K562 (cell line): Measurements from ENCODE around the gene KLK10. TPM values are rescaled to one million over a fixed set of nuclear protein-coding genes. Genes with fewer than 3 reads are reported as not detected.

Experiments
- ATAC-seq: fragments of 200-7000 bp; cut with Tn5 transposase; 3 replicates; pipeline ENCODE4 v1.9.1; 2020; ENCODE audit warnings: moderate library complexity
- BruUV-seq: library from RNA; stranded (reverse); fragments of 400-500 nt; replicated peaks from 2 replicates; lab custom pipeline; 2021; lab: Mats Ljungman, UMichigan
- CTCF ChIA-PET: fragments of 300-600 bp; formaldehyde crosslinking; extraction: SDS; loops from one replicate; lab custom pipeline; 2021; ENCODE audit warnings: low intra/inter-chr PET ratio; lab: Yijun Ruan, JAX
- POLR2A ChIA-PET: fragments of 300-600, 350-650 bp; sonication (Branson Sonifier 250); formaldehyde crosslinking; extraction: SDS; loops from one replicate; lab custom pipeline; 2021; ENCODE audit warnings: antibody characterized with exemption, inconsistent platforms; lab: Yijun Ruan, JAX
- DNase-seq, 4 experiments: peaks; one replicate each; pipeline versions ENCODE4 v3.0.0 to v3.0.0-alpha.2; 2011 to 2018; ENCODE audit warnings: low spot score in 3 of 4, mixed read lengths in 3 of 4; ENCODE audit errors: extremely low read depth in 1 of 4
- FAIRE-seq: peaks from 2 replicates; lab custom pipeline; 2011; peaks lifted over from hg19 to GRCh38; lab: Jason Lieb, UNC
- H2AFZ ChIP-seq: 2 replicates; pipeline ENCODE4 v1.6.0; 2011; ENCODE audit warnings: low read depth, low read length, control low read depth, inconsistent platforms
- H3K27ac ChIP-seq: fragments of 200-600 bp; 3 replicates; pipeline ENCODE4 v1.8.0; 2011; ENCODE audit warnings: low read depth, mild to moderate bottlenecking, control low read depth, inconsistent platforms, low read length, moderate library complexity, mixed read lengths; ENCODE audit errors: extremely low read depth
- H3K27me3 ChIP-seq, 2 experiments: fragments of 300-600 bp in 1 of 2; 2 replicates in 1 of 2; 3 replicates in 1 of 2; pipeline versions ENCODE4 v1.6.0 to v1.8.0; 2011; ENCODE audit warnings: inconsistent platforms in 2 of 2, low read length in 2 of 2, mild to moderate bottlenecking in 1 of 2, mixed read lengths in 1 of 2, moderate library complexity in 1 of 2; ENCODE audit not compliant: control insufficient read depth in 2 of 2, insufficient read depth in 2 of 2
- H3K36me3 ChIP-seq: fragments of 300-600 bp; 3 replicates; pipeline ENCODE4 v1.8.0; 2011; ENCODE audit warnings: mild to moderate bottlenecking, low read length, inconsistent platforms; ENCODE audit not compliant: control insufficient read depth, insufficient read depth
- H3K4me1 ChIP-seq, 2 experiments: fragments of 200-600 bp in 1 of 2; replicated peaks in 1 of 2; 2 replicates in 1 of 2; 3 replicates in 1 of 2; pipeline versions ENCODE4 v1.5.1 to v1.8.0; 2011; ENCODE audit warnings: inconsistent platforms in 2 of 2, low read length in 2 of 2, mild to moderate bottlenecking in 1 of 2, mixed read lengths in 1 of 2, moderate library complexity in 1 of 2; ENCODE audit not compliant: control insufficient read depth in 2 of 2, insufficient read depth in 2 of 2
- H3K4me2 ChIP-seq: 2 replicates; pipeline ENCODE4 v1.6.1; 2011; ENCODE audit warnings: low read length, control low read depth, inconsistent platforms, mixed read lengths; ENCODE audit not compliant: insufficient read depth
- H3K4me3 ChIP-seq: fragments of 200-600 bp; sonication (generic), shearing (Covaris generic); 2 replicates; pipeline ENCODE4 v1.5.1; 2016; ENCODE audit warnings: control low read depth, inconsistent platforms
- H3K79me2 ChIP-seq: fragments of 200-600 bp; 3 replicates; pipeline ENCODE4 v1.8.0; 2011; ENCODE audit warnings: low read length, inconsistent platforms; ENCODE audit not compliant: control insufficient read depth, insufficient read depth
- H3K9ac ChIP-seq, 2 experiments: 2 replicates each; pipeline versions ENCODE4 v1.6.0 to v1.6.1; 2011; ENCODE audit warnings: low read depth in 2 of 2, low read length in 2 of 2, control low read depth in 1 of 2, inconsistent platforms in 1 of 2, mild to moderate bottlenecking in 1 of 2, mixed read lengths in 1 of 2; ENCODE audit not compliant: insufficient read depth in 1 of 2
- H3K9me1 ChIP-seq: one replicate; pipeline ENCODE4 v1.6.0; 2011; ENCODE audit warnings: inconsistent platforms, mild to moderate bottlenecking, low read length, moderate library complexity; ENCODE audit not compliant: control insufficient read depth, insufficient read depth
- H3K9me3 ChIP-seq: replicated peaks from 2 replicates; pipeline ENCODE4 v1.5.1; 2011; ENCODE audit warnings: low read depth, low read length, inconsistent platforms; ENCODE audit not compliant: control insufficient read depth, insufficient read depth
- H4K20me1 ChIP-seq: replicated peaks from 2 replicates; pipeline ENCODE4 v1.6.1; 2011; ENCODE audit warnings: low read length, inconsistent platforms, mixed read lengths; ENCODE audit not compliant: control insufficient read depth, insufficient read depth
- ARNT ChIP-seq, 2 experiments: fragments of 450-650 bp; IDR thresholded peaks; 2 replicates each; pipeline ENCODE4 v1.6.1; 2016; ENCODE audit warnings: mild to moderate bottlenecking in 1 of 2
- CEBPB ChIP-seq: fragments of 450-650 bp; IDR thresholded peaks from 2 replicates; pipeline ENCODE4 v1.6.1; 2016; ENCODE audit warnings: missing genetic modification characterization, missing compliant biosample characterization
- GMEB1 ChIP-seq: fragments of 250-450 bp; sonication (Bioruptor Pico); IDR thresholded peaks from 2 replicates; pipeline ENCODE4 v1.4.0; 2020; ENCODE audit warnings: mild to moderate bottlenecking
- ILK ChIP-seq: fragments of 450-650 bp; IDR thresholded peaks from 2 replicates; pipeline ENCODE4 v1.6.1; 2016; ENCODE audit warnings: missing genetic modification characterization, low read depth, mild to moderate bottlenecking, missing compliant biosample characterization, moderate library complexity, borderline replicate concordance
- KDM1A ChIP-seq, 2 experiments: fragments of 450-650 bp; IDR thresholded peaks; 2 replicates each; pipeline ENCODE4 v1.6.1; 2016; ENCODE audit warnings: mild to moderate bottlenecking in 2 of 2
- RBBP5 ChIP-seq: fragments of 200-600 bp; sonication (generic); IDR thresholded peaks from 2 replicates; pipeline ENCODE4 v1.6.1; 2012; ENCODE audit warnings: borderline replicate concordance, mild to moderate bottlenecking, low read length, control low read depth, inconsistent platforms; ENCODE audit not compliant: insufficient read depth, poor library complexity, severe bottlenecking
- SRF ChIP-seq, 2 experiments: fragments of 250-450, 450-650 bp in 1 of 2; sonication (Bioruptor Pico) in 1 of 2; sonication (generic) in 1 of 2; formaldehyde crosslinking; IDR thresholded peaks; 2 replicates each; pipeline versions ENCODE4 v1.5.0 to v1.5.1; 2020 to 2022; ENCODE audit warnings: mild to moderate bottlenecking in 1 of 2, missing genetic modification reagents in 1 of 2
- ZBTB7A ChIP-seq: IDR thresholded peaks from 2 replicates; pipeline ENCODE4 v1.6.1; 2011; ENCODE audit warnings: low read depth, mild to moderate bottlenecking, low read length, moderate library complexity, borderline replicate concordance; ENCODE audit not compliant: control insufficient read depth
- WGBS: fragments of 100-300 bp; shearing (Covaris generic); methylation state at CpG from one replicate; pipeline ENCODE4 v1.1.6; 2016; ENCODE audit warnings: low coverage, mixed read lengths; ENCODE audit not compliant: insufficient coverage; ENCODE audit errors: missing lambda C conversion rate; 5-methylcytosine and 5-hydroxymethylcytosine counted together
- in situ Hi-C: fragments of 300-500 bp; cut with MboI; formaldehyde crosslinking; loops from 4 replicates; pipeline ENCODE4 v1.15.0; 2018; ENCODE audit warnings: inconsistent platforms, mixed read lengths
- intact Hi-C: fragments of 100-400 bp; cut with micrococcal nuclease; formaldehyde crosslinking; loops from 2 replicates; pipeline ENCODE4 v1.14.2; 2022
- polyA plus RNA-seq, 8 experiments: library from polyadenylated mRNA; depleted of rRNA in 4 of 8; stranded (reverse) in 5 of 8; unstranded in 3 of 8; fragments of >200 nt; fragmentation: Nextera tagmentation in 2 of 8; fragmentation: Illumina TruSeq in 1 of 8; extraction: Ambion mirVana in 2 of 8; extraction: Trizol in 1 of 8; gene quantifications; 2 replicates each; pipeline versions ENCODE4 v1.2.1 to v1.2.3, GENCODE V29; 2011 to 2014; ENCODE audit warnings: inconsistent platforms in 1 of 8, missing spikeins in 1 of 8
- total RNA-seq, 7 experiments: library from RNA; depleted of rRNA in 6 of 7; stranded (reverse); fragments of >200 nt in 6 of 7; fragmentation: Illumina TruSeq in 2 of 7; extraction: Trizol in 2 of 7; gene quantifications; 2 replicates each; pipeline versions ENCODE4 v1.2.1 to v1.2.3, GENCODE V29; 2011 to 2021; ENCODE audit warnings: low replicate concordance in 1 of 7

Gene KLK10
- total and polyA plus RNA-seq, 9 of the 15 experiments (the other 6 are each of a cell fraction or from before 2014, with no cell fraction given), result 0.11 TPM; not detected in 8

GRCh38 chr19:51018745-51019543 lies 565 bp downstream of the KLK10 start:
- Histone ChIP-seq H3K9me3 (no peaks in the 10 kb centered on the region), H3K79me2 (no peaks in the 10 kb centered on the region), H3K27ac (no peak overlapping the region), H2AFZ (no peak overlapping the region), H3K9me1 (no peaks in the 10 kb centered on the region), H4K20me1 (0 out of 2 replicates have a peak, but pooled peaks cover 10% of the 10 kb centered on the region), H3K4me2 (no peak overlapping the region), H3K27me3 (peaks cover 13 to 44% of the 10 kb centered on the region in 2 experiments), H3K36me3 (no peaks in the 10 kb centered on the region), H3K4me1 (peaks cover 4 to 28% of the 10 kb centered on the region in 2 experiments), H3K4me3 (no peak overlapping the region), H3K9ac (no peak overlapping the region)
- 12% methylated on average over 43 of the region's 68 CpGs for WGBS
- CTCF ChIA-PET, result interaction anchor here (0.7 to 4.4 kb wide), 2 partner anchors 77 to 124 kb away, joined by 4 to 35 read pairs; no protein-coding TSS in a partner anchor
- DNase-seq, result peak in 1 of 4 experiments; percentile 29
- POLR2A ChIA-PET, result no interaction called here
- ATAC-seq, result no peak
- TF ChIP-seq RBBP5, result peak; percentile 9
- no peak for TF ChIP-seq ARNT (IDR thresholded peaks at IDR 0.05)
- peak; percentile 17; the same call in 1 of the 2 replicates for TF ChIP-seq CEBPB (tag)
- TF ChIP-seq SRF (CRISPR knock-in tag; IDR thresholded peaks at IDR 0.05), result no peak
- no peak for TF ChIP-seq KDM1A (IDR thresholded peaks at IDR 0.05)
- no peak for TF ChIP-seq ILK (tag)
- TF ChIP-seq ZBTB7A, result peak; percentile 11; the same call in 1 of the 2 replicates
- no peak for TF ChIP-seq GMEB1
- in situ Hi-C loops (no loop called here), intact Hi-C loops (no loop called here)
- FAIRE-seq, result no peak
- BruUV-seq, result no TSS peak
